Astrocyte of the spinal cord (primary cell): Measurements from ENCODE around the gene MAPKAP1.

Experiments
- DNase-seq: peaks from one replicate; pipeline ENCODE4 v3.0.0; 2011; ENCODE audit warnings: low read depth, low spot score
- H3K4me3 ChIP-seq: 2 replicates; pipeline ENCODE4 v1.5.1; 2011; ENCODE audit warnings: low read depth, mild to moderate bottlenecking, low read length, moderate library complexity
- in situ Hi-C: cut with HindIII; loops from 2 replicates; pipeline ENCODE4 v1.10.0; 2017; ENCODE audit warnings: low sequenced_read_pairs
- TF ChIP-seq, protein P1 (sequence below): IDR thresholded peaks from 2 replicates; pipeline ENCODE4 v1.5.1; 2012; ENCODE audit warnings: low read depth, mild to moderate bottlenecking, low read length, inconsistent platforms

The MAPKAP1 gene

DNA sequence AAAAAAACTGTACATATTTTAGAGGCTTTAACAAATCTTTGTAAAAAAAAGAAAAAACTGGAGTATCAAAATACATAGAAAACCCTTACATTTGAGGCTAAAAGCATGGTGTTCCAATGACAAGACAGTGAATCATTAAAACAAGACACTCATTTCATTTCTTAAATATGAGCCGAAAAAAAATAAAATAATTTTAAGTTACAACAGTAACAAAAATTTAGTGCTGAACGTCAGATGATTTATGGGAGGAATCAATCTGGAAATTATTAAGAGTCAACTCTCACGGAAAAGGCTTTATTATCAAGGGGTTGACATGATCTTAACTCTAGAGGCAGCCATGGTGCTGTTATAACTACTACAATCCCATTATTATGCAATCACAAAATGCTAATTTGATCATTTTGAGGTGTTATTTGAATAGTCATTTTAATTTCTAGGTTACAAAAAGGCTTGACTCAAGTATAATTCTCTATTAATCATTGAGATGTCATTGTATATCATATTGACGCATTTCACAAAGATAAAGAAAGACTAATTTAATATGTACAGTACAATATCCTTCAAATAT lies 51.9 kb downstream of the MAPKAP1 start:
- TF ChIP-seq, protein P1, sequence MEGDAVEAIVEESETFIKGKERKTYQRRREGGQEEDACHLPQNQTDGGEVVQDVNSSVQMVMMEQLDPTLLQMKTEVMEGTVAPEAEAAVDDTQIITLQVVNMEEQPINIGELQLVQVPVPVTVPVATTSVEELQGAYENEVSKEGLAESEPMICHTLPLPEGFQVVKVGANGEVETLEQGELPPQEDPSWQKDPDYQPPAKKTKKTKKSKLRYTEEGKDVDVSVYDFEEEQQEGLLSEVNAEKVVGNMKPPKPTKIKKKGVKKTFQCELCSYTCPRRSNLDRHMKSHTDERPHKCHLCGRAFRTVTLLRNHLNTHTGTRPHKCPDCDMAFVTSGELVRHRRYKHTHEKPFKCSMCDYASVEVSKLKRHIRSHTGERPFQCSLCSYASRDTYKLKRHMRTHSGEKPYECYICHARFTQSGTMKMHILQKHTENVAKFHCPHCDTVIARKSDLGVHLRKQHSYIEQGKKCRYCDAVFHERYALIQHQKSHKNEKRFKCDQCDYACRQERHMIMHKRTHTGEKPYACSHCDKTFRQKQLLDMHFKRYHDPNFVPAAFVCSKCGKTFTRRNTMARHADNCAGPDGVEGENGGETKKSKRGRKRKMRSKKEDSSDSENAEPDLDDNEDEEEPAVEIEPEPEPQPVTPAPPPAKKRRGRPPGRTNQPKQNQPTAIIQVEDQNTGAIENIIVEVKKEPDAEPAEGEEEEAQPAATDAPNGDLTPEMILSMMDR = no peak
- no peak for DNase-seq
- in situ Hi-C loops = no loop called here
- H3K4me3 ChIP-seq = no peak overlapping the region

DNA sequence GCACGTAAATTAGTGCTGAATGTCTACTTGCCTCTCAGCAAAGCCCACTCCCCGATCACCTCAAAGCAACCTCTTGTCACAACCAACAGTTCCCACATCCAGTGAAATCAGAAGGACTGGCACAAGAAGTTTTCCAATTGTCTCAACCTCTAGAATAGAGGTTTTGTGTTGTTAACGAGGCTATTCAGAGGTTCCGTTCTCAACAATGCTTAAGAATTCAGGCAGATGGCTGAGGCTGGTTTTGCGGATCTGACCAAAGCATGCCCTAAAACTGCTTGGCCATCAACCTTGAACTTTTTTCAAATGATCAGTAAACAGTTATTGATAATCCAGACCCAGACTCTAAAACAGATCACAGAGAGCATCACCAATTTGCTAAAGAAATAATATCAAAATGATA lies 52.9 kb downstream of the MAPKAP1 start:
- DNase-seq = no peak
- TF ChIP-seq, protein P1 = no peak
- H3K4me3 ChIP-seq = no peak overlapping the region
- in situ Hi-C loops = no loop called here

DNA sequence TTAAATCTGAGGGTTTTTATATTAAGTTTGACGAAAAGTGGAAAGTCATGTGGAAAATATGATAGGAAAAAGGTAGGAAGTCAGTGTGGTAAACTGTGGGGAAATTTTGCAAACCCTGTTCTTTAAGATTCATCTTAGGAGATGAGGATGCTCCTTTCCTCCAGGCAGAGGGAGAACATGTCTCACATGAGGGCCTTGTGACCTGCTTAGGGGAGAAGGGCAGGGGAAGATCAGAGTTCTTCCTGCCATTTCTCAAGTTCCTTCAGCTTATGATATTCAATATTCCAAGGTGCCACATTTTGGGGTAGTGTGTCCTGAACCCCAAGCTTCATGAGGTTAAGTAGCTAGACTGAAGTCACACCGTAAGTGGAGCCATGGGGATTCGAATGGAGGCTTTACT lies 53.7 kb downstream of the MAPKAP1 start:
- no peak for DNase-seq
- in situ Hi-C loops = no loop called here
- TF ChIP-seq, protein P1 = no peak
- H3K4me3 ChIP-seq = no peak overlapping the region

DNA sequence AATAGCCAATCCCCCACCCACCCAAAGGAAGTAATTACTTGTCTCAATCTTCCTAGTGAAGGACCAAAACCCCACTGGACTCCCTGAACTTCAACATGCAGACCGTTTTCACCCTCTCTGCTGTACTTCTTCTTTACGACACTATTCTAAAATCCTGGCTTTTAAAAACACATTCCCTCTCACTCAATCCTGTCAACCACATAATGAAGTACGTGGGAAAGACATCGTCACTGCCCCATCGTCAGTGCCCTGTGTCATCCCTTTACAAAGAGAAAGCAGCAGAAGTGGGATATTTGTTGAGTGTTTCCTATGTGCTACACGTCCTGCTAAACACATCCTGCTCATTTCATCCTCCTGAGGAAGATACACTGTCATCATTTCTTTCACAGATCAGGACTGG lies 54.2 kb downstream of the MAPKAP1 start:
- TF ChIP-seq, protein P1 = no peak
- H3K4me3 ChIP-seq = no peak overlapping the region
- in situ Hi-C loops = no loop called here
- DNase-seq = no peak

DNA sequence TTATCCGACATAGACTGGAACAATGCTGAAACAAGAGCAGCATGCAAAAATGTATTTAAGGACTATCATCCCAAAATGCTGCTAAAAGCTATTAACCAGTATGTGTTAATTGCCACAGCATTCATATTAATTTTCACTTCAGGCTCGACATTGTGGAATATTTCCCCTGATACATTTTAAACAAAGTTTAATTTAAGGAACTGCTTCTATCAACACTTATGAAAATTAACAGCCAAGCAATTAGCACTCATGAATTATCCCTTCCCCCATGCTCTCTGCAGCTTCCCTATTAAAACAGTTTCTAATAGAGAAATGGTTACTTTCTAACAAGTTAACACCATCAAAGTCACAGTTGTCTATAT lies 54.8 kb downstream of the MAPKAP1 start:
- TF ChIP-seq, protein P1 = no peak
- no peak overlapping the region for H3K4me3 ChIP-seq
- in situ Hi-C loops = no loop called here
- no peak for DNase-seq

DNA sequence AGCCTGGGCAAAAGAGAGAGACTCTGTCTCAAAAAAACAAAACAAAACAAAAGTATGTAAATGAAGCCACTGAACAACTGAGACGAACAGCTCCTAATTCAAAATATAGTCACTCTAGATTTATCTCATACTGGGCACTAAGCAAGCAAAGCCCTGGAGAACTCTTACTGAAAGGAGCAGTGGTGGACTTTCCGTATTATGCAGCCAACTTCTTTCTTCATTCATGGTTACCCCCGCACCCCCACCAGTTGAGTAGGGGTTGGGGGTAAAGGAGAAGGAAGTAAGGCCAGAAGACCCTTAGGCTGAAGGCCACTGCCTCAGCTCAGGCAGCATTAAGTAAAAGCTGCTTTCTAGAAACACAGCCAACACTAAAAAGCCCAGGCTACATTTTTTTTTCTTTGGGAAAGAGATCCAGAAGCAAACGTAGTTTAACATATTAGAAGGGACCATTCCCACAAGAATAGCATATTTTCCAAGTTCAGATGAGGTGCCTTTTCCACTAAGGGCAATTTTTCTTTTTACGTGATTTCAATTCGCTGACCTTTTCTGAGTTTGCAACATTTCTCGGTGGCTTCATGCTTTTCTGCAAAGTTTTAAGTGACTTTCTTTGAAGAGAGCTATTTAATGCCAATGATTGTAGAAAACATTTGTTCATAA lies 55.3 kb downstream of the MAPKAP1 start:
- in situ Hi-C loops = no loop called here
- DNase-seq = no peak
- TF ChIP-seq, protein P1 = no peak
- no peak overlapping the region for H3K4me3 ChIP-seq
